Hepatocyte (in vitro differentiated cells): ENCODE results near the gene PAXX. TPM values are rescaled to one million over a fixed set of nuclear protein-coding genes. Genes with fewer than 3 reads are reported as not detected.

Source experiments
- DNase-seq: peaks from one replicate; pipeline ENCODE4 v3.0.0-alpha.2; 2016; ENCODE audit warnings: low spot score
- H2AFZ ChIP-seq: fragments of 200-600 bp; sonication (generic); 2 replicates; pipeline ENCODE4 v1.6.0; 2016; ENCODE audit warnings: antibody characterized with exemption, mild to moderate bottlenecking
- H3K27ac ChIP-seq: fragments of 200-600 bp; sonication (generic); 2 replicates; pipeline ENCODE4 v1.5.1; 2016; ENCODE audit warnings: mild to moderate bottlenecking
- H3K27me3 ChIP-seq: fragments of 200-600 bp; sonication (generic); 2 replicates; pipeline ENCODE4 v1.6.1; 2016
- H3K36me3 ChIP-seq: fragments of 200-600 bp; sonication (generic); replicated peaks from 2 replicates; pipeline ENCODE4 v1.5.1; 2016; ENCODE audit warnings: low read depth; ENCODE audit not compliant: insufficient read depth
- H3K4me1 ChIP-seq: fragments of 200-600 bp; sonication (generic); 2 replicates; pipeline ENCODE4 v1.5.1; 2016; ENCODE audit warnings: mild to moderate bottlenecking, moderate library complexity; ENCODE audit not compliant: insufficient read depth
- H3K4me2 ChIP-seq: fragments of 200-600 bp; sonication (generic); 2 replicates; pipeline ENCODE4 v1.6.0; 2016
- H3K4me3 ChIP-seq: fragments of 200-600 bp; sonication (generic); 2 replicates; pipeline ENCODE4 v1.5.1; 2016; ENCODE audit warnings: mild to moderate bottlenecking
- H3K79me2 ChIP-seq: fragments of 200-600 bp; sonication (generic); 2 replicates; pipeline ENCODE4 v1.6.0; 2017; ENCODE audit warnings: mild to moderate bottlenecking
- H3K9me2 ChIP-seq: fragments of 200-600 bp; sonication (generic); replicated peaks from 2 replicates; pipeline ENCODE4 v1.6.0; 2017; ENCODE audit warnings: mild to moderate bottlenecking; ENCODE audit not compliant: insufficient read depth
- H3K9me3 ChIP-seq: fragments of 200-600 bp; sonication (generic); 2 replicates; pipeline ENCODE4 v1.5.1; 2016; ENCODE audit warnings: low read depth, mild to moderate bottlenecking
- H4K20me1 ChIP-seq: fragments of 200-600 bp; sonication (generic); 2 replicates; pipeline ENCODE4 v1.6.0; 2016; ENCODE audit warnings: mild to moderate bottlenecking; ENCODE audit not compliant: insufficient read depth, poor library complexity, severe bottlenecking
- CTCF ChIP-seq: fragments of 200-600 bp; sonication (generic); IDR thresholded peaks from 2 replicates; pipeline ENCODE4 v1.5.1; 2016; ENCODE audit warnings: antibody characterized with exemption, mild to moderate bottlenecking; ENCODE audit not compliant: poor library complexity
- EZH2 ChIP-seq: fragments of 200-600 bp; sonication (generic); IDR thresholded peaks from 2 replicates; pipeline ENCODE4 v1.6.1; 2016; ENCODE audit warnings: antibody characterized with exemption, mild to moderate bottlenecking, borderline replicate concordance
- EZH2phosphoT487 ChIP-seq: fragments of 200-600 bp; sonication (generic); IDR thresholded peaks from one replicate; pipeline ENCODE4 v1.6.1; 2018; ENCODE audit warnings: antibody characterized with exemption, mild to moderate bottlenecking, low read depth, moderate library complexity; ENCODE audit not compliant: unreplicated experiment, severe bottlenecking
- whole genome bisulfite sequencing: methylation state at CpG from one replicate; pipeline ENCODE4 v1.1.6; 2016; ENCODE audit warnings: low lambda C conversion rate; ENCODE audit errors: missing lambda C conversion rate; 5-methylcytosine and 5-hydroxymethylcytosine counted together
- polyA plus RNA-seq: library from polyadenylated mRNA; unstranded; fragments of >200 nt; fragmentation: Nextera tagmentation; extraction: Ambion mirVana; gene quantifications from 2 replicates; pipeline ENCODE4 v1.2.1, GENCODE V29; 2016
- total RNA-seq: library from RNA; depleted of rRNA; stranded (reverse); fragments of >200 nt; gene quantifications from 2 replicates; pipeline ENCODE4 v1.2.3, GENCODE V29; 2014

PAXX gene
- total and polyA plus RNA-seq, 2 experiments from 2014 or later, result 39.5 to 89.5 TPM

DNA sequence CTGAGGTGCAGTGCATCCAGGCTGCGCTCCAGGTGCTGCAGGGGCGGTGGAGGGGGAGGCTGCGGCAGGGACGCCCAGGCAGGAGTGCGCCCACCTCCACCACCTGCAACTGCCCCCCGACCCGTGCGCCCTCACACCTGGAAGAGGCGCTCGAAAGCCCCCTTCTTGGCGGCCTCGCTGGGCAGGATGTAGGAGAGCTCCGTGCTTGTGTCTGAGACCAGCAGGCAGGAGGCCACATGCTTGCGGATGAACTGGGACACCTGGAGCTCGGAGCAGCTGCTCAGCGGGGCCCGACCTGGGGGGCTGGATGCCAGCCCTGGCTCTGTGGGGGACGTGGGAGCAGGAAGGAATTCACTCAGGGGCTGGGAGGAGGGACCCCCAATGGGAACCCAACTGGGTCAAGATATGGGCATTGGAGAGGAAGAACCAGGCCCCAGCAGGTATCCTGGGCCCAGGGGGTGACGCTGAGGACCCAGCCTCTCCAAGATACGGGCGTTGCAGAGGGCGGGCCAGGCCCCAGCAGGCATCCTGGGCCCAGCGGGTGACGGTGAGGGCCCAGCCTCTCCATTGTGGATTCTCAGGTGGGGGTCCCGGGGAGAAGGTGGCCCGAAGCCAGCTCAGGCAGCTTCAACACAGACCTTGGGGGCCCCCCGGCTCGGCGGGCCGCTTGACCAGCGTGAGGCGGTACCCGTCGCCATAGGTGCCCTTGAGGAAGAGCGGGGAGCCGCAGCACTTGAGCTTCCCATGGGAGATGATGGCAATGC lies 22.7 kb downstream of the PAXX start:
- no peaks in the 10 kb centered on the region for H3K4me1 ChIP-seq
- no peaks in the 10 kb centered on the region for H3K36me3 ChIP-seq
- no peaks in the 10 kb centered on the region for H3K27me3 ChIP-seq
- no peaks in the 10 kb centered on the region for H3K9me2 ChIP-seq
- H4K20me1 ChIP-seq, result no peaks in the 10 kb centered on the region
- no peak overlapping the region for H3K4me2 ChIP-seq
- H2AFZ ChIP-seq, result no peak overlapping the region
- no peak overlapping the region for H3K4me3 ChIP-seq
- no peak for TF ChIP-seq EZH2phosphoT487
- TF ChIP-seq EZH2, result no peak
- TF ChIP-seq CTCF, result no peak
- H3K9me3 ChIP-seq, result no peaks in the 10 kb centered on the region
- no peaks in the 10 kb centered on the region for H3K79me2 ChIP-seq
- WGBS, result 98% methylated on average over 34 of the region's 36 CpGs
- no peak overlapping the region for H3K27ac ChIP-seq
- no peak for DNase-seq

DNA sequence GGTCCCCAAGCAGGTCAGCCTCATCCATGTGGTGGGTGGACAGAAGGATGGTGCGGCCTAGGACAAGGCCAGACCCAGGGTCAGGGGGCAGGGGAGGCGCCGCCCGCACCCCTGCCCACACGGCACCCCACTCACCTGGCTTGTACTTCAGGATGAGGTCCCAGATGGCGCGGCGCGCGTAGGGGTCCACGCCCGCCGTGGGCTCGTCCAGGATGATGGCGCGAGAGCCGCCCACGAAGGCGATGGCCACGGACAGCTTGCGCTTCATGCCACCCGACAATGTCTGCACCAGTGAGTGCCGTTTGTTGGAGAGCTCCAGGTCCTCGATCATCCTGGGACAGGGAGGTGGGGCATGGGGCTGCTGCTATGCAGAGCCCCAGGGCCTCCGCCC lies 23.3 kb downstream of the PAXX start:
- Histone ChIP-seq H3K9me3 (no peaks in the 10 kb centered on the region), H2AFZ (no peak overlapping the region), H4K20me1 (no peaks in the 10 kb centered on the region), H3K27me3 (no peaks in the 10 kb centered on the region), H3K36me3 (no peaks in the 10 kb centered on the region), H3K4me1 (no peaks in the 10 kb centered on the region), H3K27ac (no peak overlapping the region), H3K9me2 (no peaks in the 10 kb centered on the region), H3K4me3 (no peak overlapping the region), H3K4me2 (no peak overlapping the region), H3K79me2 (no peaks in the 10 kb centered on the region)
- TF ChIP-seq CTCF, result no peak
- no peak for TF ChIP-seq EZH2
- no peak for TF ChIP-seq EZH2phosphoT487
- WGBS, result 98% methylated on average over 16 of the region's 25 CpGs
- DNase-seq, result no peak

DNA sequence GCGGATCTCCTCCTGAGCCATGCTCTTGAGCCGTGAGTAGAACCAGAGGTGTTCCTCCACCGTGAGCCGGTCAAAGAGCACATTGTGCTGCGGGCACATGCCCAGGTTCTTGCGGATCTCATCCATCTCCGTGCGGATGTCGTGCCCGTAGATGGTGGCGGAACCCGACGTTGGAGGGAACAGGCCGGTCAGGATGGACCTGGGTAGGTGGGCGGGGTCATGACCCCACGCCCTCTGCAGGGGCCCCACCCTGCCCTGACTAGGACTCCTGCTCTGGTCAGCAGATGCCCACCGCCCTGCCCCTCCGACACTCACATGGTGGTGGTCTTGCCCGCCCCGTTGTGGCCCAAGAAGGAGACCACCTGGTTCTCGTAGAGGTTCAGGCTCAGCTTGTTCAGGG lies 23.8 kb downstream of the PAXX start:
- H2AFZ ChIP-seq, result no peak overlapping the region
- H3K4me3 ChIP-seq, result no peak overlapping the region
- no peak overlapping the region for H3K4me2 ChIP-seq
- no peaks in the 10 kb centered on the region for H3K9me2 ChIP-seq
- no peaks in the 10 kb centered on the region for H3K79me2 ChIP-seq
- H3K27ac ChIP-seq, result no peak overlapping the region
- H4K20me1 ChIP-seq, result no peaks in the 10 kb centered on the region
- no peak for DNase-seq
- H3K4me1 ChIP-seq, result no peaks in the 10 kb centered on the region
- no peaks in the 10 kb centered on the region for H3K27me3 ChIP-seq
- WGBS, result 98% methylated on average over 19 of the region's 21 CpGs
- no peak for TF ChIP-seq EZH2
- no peak for TF ChIP-seq CTCF
- TF ChIP-seq EZH2phosphoT487, result no peak
- no peaks in the 10 kb centered on the region for H3K36me3 ChIP-seq
- no peaks in the 10 kb centered on the region for H3K9me3 ChIP-seq
